ENCODE data around the gene MAP7.

- TF ChIP-seq, protein P1, sequence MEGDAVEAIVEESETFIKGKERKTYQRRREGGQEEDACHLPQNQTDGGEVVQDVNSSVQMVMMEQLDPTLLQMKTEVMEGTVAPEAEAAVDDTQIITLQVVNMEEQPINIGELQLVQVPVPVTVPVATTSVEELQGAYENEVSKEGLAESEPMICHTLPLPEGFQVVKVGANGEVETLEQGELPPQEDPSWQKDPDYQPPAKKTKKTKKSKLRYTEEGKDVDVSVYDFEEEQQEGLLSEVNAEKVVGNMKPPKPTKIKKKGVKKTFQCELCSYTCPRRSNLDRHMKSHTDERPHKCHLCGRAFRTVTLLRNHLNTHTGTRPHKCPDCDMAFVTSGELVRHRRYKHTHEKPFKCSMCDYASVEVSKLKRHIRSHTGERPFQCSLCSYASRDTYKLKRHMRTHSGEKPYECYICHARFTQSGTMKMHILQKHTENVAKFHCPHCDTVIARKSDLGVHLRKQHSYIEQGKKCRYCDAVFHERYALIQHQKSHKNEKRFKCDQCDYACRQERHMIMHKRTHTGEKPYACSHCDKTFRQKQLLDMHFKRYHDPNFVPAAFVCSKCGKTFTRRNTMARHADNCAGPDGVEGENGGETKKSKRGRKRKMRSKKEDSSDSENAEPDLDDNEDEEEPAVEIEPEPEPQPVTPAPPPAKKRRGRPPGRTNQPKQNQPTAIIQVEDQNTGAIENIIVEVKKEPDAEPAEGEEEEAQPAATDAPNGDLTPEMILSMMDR (IDR thresholded peaks at IDR 0.05; ENCODE audit: low read depth, low read length, poor library complexity, severe bottlenecking) = no peak
- no peak for TF ChIP-seq EZH2phosphoT487 (IDR thresholded peaks at IDR 0.05; ENCODE audit: borderline replicate concordance, low read length)
Observed at GRCh38 chr6:136491754-136492153, 58.5 kb downstream of the MAP7 start.

Data from DOHH2 (cell line).